ENCODE data around the gene FAM240B.

DNA sequence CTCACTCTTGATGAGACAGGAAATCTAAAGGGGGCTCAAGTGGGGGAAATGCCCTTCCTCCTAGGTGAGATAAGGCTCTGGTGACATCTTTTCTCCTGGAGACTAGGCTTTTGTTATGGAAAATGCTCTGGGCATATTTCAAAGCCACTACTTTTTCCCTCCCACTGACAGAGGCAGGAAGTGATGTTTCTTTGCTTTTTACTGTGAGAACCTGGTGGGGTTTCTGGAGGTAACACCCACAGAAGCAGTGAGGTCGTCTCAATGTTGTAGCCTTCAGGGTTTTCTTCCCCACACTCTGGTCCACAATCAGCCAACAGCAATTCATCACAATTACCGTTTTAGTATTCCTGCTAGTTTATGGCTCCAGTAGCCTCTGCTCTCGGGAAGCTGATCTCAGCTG lies 41.4 kb upstream of the FAM240B start:
- TF ChIP-seq, protein P1, sequence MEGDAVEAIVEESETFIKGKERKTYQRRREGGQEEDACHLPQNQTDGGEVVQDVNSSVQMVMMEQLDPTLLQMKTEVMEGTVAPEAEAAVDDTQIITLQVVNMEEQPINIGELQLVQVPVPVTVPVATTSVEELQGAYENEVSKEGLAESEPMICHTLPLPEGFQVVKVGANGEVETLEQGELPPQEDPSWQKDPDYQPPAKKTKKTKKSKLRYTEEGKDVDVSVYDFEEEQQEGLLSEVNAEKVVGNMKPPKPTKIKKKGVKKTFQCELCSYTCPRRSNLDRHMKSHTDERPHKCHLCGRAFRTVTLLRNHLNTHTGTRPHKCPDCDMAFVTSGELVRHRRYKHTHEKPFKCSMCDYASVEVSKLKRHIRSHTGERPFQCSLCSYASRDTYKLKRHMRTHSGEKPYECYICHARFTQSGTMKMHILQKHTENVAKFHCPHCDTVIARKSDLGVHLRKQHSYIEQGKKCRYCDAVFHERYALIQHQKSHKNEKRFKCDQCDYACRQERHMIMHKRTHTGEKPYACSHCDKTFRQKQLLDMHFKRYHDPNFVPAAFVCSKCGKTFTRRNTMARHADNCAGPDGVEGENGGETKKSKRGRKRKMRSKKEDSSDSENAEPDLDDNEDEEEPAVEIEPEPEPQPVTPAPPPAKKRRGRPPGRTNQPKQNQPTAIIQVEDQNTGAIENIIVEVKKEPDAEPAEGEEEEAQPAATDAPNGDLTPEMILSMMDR (conservative IDR thresholded peaks at IDR 0.05): no peak
- TF ChIP-seq EZH2 (IDR thresholded peaks at IDR 0.05; ENCODE audit: low read depth): no peak
